K562 (cell line): ENCODE data around the gene PI4K2A. TPM values are rescaled to one million over a fixed set of nuclear protein-coding genes. Genes with fewer than 3 reads are reported as not detected.

Source experiments
- CHAMP1 ChIP-seq: fragments of 450-650 bp; IDR thresholded peaks from 2 replicates; pipeline ENCODE4 v1.6.1; 2016; ENCODE audit warnings: mild to moderate bottlenecking
- CUX1 ChIP-seq: fragments of 200-800 bp; sonication (Bioruptor generic); IDR thresholded peaks from 2 replicates; pipeline ENCODE4 v1.6.1; 2016; ENCODE audit warnings: missing genetic modification characterization, missing compliant biosample characterization
- GTF2A2 ChIP-seq: IDR thresholded peaks from 2 replicates; pipeline ENCODE4 v1.6.1; 2016; ENCODE audit warnings: mild to moderate bottlenecking, missing genetic modification characterization, missing compliant biosample characterization
- GTF2B ChIP-seq: IDR thresholded peaks from 2 replicates; pipeline ENCODE4 v1.6.1; 2011; ENCODE audit not compliant: insufficient read length; ENCODE audit errors: extremely low read depth
- IRF9 ChIP-seq: fragments of 450-650 bp; IDR thresholded peaks from 2 replicates; pipeline ENCODE4 v1.6.1; 2016; ENCODE audit warnings: missing biosample characterization, missing genetic modification characterization
- PHB2 ChIP-seq: fragments of 450-650 bp; IDR thresholded peaks from 2 replicates; pipeline ENCODE4 v1.6.1; 2017; ENCODE audit warnings: low read depth
- ZNF134 ChIP-seq: fragments of 250-450 bp; sonication (Bioruptor Pico); conservative IDR thresholded peaks from 2 replicates; pipeline ENCODE4 v1.4.0; 2020
- ZNF407 ChIP-seq: fragments of 450-650 bp; IDR thresholded peaks from 2 replicates; pipeline ENCODE4 v1.6.1; 2016; ENCODE audit warnings: low read depth
- polyA plus RNA-seq, 8 experiments: library from polyadenylated mRNA; depleted of rRNA in 4 of 8; stranded (reverse) in 5 of 8; unstranded in 3 of 8; fragments of >200 nt; fragmentation: Nextera tagmentation in 2 of 8; fragmentation: Illumina TruSeq in 1 of 8; extraction: Ambion mirVana in 2 of 8; extraction: Trizol in 1 of 8; gene quantifications; 2 replicates each; pipeline versions ENCODE4 v1.2.1 to v1.2.3, GENCODE V29; 2011 to 2014; ENCODE audit warnings: inconsistent platforms in 1 of 8, missing spikeins in 1 of 8
- total RNA-seq, 7 experiments: library from RNA; depleted of rRNA in 6 of 7; stranded (reverse); fragments of >200 nt in 6 of 7; fragmentation: Illumina TruSeq in 2 of 7; extraction: Trizol in 2 of 7; gene quantifications; 2 replicates each; pipeline versions ENCODE4 v1.2.1 to v1.2.3, GENCODE V29; 2011 to 2021; ENCODE audit warnings: low replicate concordance in 1 of 7

PI4K2A gene
- total and polyA plus RNA-seq, 9 of the 15 experiments (the other 6 are each of a cell fraction or from before 2014, with no cell fraction given) = 4.4 to 28.4 (median 16.5) TPM

GRCh38 chr10:97648562-97649404 lies 8.3 kb downstream of the PI4K2A start (continued):
- no peak for TF ChIP-seq ZNF407
- no peak for TF ChIP-seq IRF9
- TF ChIP-seq ZNF134 (CRISPR knock-in tag) = no peak
- TF ChIP-seq CHAMP1 = no peak
- TF ChIP-seq GTF2B = no peak
- no peak for TF ChIP-seq PHB2
- no peak for TF ChIP-seq GTF2A2 (tag)
- no peak for TF ChIP-seq CUX1 (CRISPR knock-in tag)
